PFSK-1 (cell line): Measurements from ENCODE around the gene ARPC1B.

Experiments used
- FOXP2 ChIP-seq: optimal IDR thresholded peaks from 2 replicates; pipeline ENCODE3; 2011; ENCODE audit warnings: borderline replicate concordance, control low read depth, inconsistent platforms; ENCODE audit not compliant: insufficient read depth; ENCODE audit errors: extremely low read length, extremely low read depth
- POLR2AphosphoS5 ChIP-seq: IDR thresholded peaks from 2 replicates; pipeline ENCODE4 v1.6.1; 2012; ENCODE audit warnings: low read depth, mild to moderate bottlenecking, control low read depth, low read length, moderate library complexity
- REST ChIP-seq, 2 experiments: IDR thresholded peaks; 2 replicates each; pipeline versions ENCODE4 v1.6.1 to v1.8.0; 2011 to 2012; ENCODE audit warnings: low read depth in 2 of 2, low read length in 2 of 2, control low read depth in 1 of 2, inconsistent platforms in 1 of 2, mild to moderate bottlenecking in 1 of 2, moderate library complexity in 1 of 2; ENCODE audit not compliant: insufficient read depth in 1 of 2
- SIN3A ChIP-seq: IDR thresholded peaks from 2 replicates; pipeline ENCODE4 v1.6.1; 2012; ENCODE audit warnings: mild to moderate bottlenecking, low read length, moderate library complexity, borderline replicate concordance; ENCODE audit not compliant: insufficient read depth
- TAF1 ChIP-seq: IDR thresholded peaks from 2 replicates; pipeline ENCODE4 v1.6.1; 2012; ENCODE audit warnings: low read length, control low read depth, borderline replicate concordance; ENCODE audit not compliant: insufficient read depth

The ARPC1B gene

GRCh38 chr7:99369767-99370391 lies 4.7 kb upstream of the ARPC1B start:
- no peak for TF ChIP-seq REST (IDR thresholded peaks at IDR 0.05; ENCODE audit: insufficient read depth in 1 of 2, low read depth in 2 of 2, low read length in 2 of 2)
- TF ChIP-seq FOXP2 = no peak

- TF ChIP-seq SIN3A (no peak), FOXP2 (no peak), POLR2AphosphoS5 (no peak), TAF1 (no peak), REST (IDR thresholded peaks at IDR 0.05; ENCODE audit: insufficient read depth in 1 of 2, low read depth in 2 of 2, low read length in 2 of 2) (no peak)
These were observed 3.1 kb upstream of the ARPC1B start for GRCh38 chr7:99371376-99371920.

GRCh38 chr7:99372275-99373090 lies 2.0 kb upstream of the ARPC1B start:
- TF ChIP-seq REST (IDR thresholded peaks at IDR 0.05; ENCODE audit: insufficient read depth in 1 of 2, low read depth in 2 of 2, low read length in 2 of 2) (no peak), TAF1 (no peak), FOXP2 (no peak), POLR2AphosphoS5 (no peak), SIN3A (no peak)

- TF ChIP-seq REST (IDR thresholded peaks at IDR 0.05; ENCODE audit: insufficient read depth in 1 of 2, low read depth in 2 of 2, low read length in 2 of 2) = no peak
- no peak for TF ChIP-seq SIN3A
- no peak for TF ChIP-seq FOXP2
- no peak for TF ChIP-seq TAF1
- no peak for TF ChIP-seq POLR2AphosphoS5
These were observed 1.2 kb upstream of the ARPC1B start for GRCh38 chr7:99373091-99374066.
